ENCODE measurements around the gene NUP214.
"Not testable (repeated sequence)": the region's sequence is repeated elsewhere in the genome, so short reads cannot be mapped to it uniquely, and the experiment has no call there.

Gene NUP214

DNA sequence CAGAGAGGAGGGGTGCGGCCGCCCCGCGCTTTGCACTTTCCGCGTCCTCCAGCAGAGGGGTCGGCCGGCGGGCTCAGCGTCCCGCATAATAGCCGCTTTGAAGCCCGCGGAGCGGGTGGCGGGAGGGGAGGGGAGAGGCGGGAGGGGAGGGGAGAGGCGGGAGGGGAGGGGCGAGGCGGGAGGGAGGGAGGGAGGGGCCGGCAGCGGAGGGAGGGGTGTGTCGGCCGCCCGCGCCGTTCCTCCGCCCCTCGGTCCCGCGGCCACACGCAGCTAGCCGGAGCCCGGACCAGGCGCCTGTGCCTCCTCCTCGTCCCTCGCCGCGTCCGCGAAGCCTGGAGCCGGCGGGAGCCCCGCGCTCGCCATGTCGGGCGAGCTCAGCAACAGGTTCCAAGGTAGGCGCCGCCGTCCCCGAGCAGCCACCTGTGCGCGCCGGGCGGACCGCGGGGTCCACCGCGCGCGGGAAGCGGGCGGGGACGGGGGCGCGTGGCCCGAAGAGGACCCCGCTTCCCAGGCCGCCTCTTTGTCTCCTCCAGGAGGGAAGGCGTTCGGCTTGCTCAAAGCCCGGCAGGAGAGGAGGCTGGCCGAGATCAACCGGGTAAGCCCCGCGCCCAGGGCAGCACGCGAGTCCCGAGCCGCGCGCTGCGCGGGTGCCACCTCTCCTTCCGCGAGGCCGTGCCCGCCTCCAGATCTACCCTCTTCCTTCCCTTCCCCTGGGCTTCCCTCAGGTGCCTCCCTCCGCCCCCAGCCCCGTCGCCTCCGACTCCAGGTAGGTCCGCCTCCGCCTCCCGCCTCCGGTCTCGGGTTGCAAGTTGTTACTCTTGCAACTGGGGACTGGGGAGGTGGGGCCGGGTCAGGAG lies 28.9 kb upstream of the NUP214 start, which contains the start of gene AIF1L:
Gene AIF1L (plus strand): TSS at position 263 of the 857 bp plus-strand sequence. CDS start 99 bp downstream, at position 362.
- peak within 1 kb of the TSS; percentile 78 for H3K4me3 ChIP-seq (ENCODE audit: low read depth, low read length)

DNA sequence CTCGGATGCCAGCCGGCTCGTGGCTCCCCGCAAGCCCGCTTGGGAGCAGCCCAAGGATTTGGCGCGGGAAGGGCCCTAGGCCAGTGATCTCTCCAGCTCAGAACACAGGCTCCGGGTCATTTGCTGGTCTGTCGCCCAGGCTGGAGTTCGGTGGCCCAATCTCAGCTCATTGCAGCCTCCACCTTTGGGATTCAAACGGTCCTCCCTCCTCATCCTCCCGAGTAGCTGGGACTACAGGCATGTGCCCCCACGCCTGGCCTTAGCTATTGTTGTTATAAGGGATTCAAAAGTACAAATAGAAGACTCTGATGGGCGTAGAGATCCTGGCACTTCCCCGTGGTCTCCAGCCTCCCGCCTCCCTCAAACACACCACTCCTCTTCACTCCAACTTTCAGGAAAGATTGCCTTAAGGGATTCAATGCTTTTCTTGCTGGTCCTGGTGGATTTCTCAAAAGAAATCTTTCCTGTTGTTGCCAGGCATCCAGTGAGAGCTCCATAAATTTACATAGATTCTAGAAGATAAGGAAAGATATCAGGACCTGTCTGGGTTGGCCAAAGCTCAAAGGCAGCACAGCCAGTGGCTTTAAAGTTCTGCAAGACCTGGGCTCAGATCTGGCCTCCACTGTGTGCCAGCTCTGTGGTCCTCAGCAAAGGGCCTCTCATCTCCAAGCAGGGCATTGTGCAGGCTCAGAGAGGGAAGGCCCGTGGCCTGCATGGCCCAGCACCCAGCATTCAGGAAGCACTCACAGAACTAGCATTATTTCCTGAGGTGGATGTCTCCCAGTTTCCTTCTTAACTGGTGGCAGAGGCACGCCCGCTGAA lies 28.0 kb upstream of the NUP214 start:
- H3K4me3 ChIP-seq (ENCODE audit: low read depth, low read length), result peak overlapping the region; percentile 78

DNA sequence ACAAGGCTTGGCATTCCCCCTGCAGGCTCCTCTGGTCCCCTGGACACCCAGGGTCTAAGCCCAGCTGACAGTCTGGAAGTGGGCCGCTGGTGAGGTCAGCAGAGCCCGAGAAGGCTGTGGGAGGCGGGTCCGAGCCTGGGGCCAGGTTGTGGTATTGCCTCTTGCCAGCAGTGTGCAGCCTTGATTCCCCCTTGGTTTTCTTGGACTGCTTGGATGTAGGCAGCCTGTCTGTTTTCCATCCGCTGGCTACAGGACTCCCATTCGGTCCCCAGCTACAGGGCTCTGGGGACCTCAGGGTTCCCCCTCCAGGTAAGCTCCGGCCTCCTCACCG lies 27.5 kb upstream of the NUP214 start:
- no peak overlapping the region for H3K4me3 ChIP-seq (ENCODE audit: low read depth, low read length)

DNA sequence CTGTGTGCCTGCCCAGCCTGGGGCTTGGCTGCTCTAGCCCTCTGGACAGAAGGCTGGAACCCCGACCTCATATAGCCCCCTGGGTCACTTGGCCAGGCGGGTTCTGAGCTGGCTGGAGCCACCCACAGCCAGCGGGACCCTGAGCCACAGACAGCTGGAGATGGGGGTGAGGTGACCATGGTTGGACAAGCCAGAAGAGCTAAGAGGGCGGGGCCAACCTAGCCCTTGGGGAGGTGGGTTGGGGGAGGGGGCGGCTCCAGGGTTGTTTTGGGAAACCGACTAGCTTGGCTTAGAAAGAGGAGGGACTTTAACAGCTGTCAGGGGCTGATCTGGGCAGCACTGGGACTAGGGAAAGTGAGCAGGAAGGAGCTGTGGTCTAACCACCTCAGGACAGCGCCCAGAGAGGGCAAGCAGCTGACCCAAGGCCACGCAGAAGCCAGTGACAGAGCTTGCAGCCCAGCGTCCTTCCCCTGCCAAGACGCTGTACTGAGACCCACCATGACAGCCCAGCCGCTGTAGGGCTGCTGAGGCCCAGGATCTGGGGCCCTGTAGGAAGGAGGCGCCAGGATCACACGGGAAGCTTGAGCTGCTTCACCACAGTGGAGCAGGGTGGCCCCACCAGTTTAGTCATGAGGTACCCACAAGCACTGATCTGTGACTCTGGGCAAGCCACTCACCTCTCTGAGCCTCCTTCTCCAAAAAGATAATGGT lies 26.8 kb upstream of the NUP214 start:
- no peak overlapping the region for H3K4me3 ChIP-seq (ENCODE audit: low read depth, low read length)

DNA sequence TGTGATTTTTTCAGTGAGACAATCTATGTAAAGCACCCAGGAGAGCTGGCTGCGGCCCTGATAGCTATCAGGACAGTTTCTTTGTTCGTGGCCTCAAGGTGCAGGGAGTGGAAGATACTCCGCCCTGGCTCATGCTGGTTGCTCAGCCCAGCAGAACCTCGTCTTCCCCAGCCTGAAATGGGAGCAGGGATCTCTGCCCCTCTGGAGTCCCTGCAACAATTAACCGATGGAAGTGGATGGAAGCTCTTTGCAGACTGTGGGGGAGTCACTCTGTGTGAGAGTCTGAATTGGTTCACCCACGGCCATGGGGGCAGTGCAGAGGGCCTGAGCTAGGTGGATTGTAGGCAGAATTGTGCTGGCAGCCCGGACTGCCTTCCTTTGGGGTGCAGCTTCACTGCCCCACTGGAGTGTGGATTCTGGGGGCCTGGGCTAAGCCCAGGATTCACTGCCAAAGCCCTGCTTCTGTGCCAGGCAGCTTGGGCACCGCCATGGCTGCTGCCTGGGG lies 26.2 kb upstream of the NUP214 start:
- H3K4me3 ChIP-seq (ENCODE audit: low read depth, low read length), result no peak overlapping the region

DNA sequence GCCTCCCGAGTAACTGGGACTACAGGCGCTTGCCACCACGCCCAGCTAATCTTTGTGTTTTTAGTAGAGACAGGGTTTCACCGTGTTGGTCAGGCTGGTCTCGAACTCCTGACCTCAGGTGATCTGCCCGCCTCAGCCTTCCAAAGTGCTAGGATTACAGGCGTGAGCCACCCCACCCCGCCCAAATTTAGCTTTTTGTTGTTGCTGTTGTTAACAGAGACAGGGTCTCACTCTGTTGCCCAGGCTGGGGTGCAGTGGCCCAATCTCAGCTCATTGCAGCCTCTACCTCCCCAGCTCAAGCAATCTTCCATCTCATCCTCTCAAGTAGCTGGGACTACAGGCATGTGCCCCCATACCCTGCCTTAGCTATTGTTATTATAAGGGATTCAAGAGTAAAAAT lies 25.5 kb upstream of the NUP214 start:
- not testable (repeated sequence) for H3K4me3 ChIP-seq (ENCODE audit: low read depth, low read length)

DNA sequence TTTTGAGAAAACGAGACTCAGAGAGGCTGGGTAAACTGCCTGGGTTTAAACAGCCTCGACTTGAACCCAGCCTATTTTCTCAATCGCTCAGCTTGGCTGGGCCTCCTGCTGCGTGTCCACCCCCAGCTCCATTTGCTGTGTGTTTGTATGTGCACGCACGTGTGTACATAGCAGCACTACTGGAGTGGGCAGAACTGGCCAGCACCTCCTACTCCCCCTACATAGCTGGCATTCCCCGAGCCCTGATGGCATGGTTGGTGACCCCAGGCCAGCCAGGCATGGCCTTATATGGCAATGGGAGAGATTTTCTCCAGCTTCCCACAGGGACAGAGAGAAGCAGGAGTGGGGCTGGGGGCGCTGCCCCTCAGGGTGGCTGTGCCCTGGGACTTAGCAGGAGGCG lies 24.9 kb upstream of the NUP214 start:
- H3K4me3 ChIP-seq (ENCODE audit: low read depth, low read length), result no peak overlapping the region

DNA sequence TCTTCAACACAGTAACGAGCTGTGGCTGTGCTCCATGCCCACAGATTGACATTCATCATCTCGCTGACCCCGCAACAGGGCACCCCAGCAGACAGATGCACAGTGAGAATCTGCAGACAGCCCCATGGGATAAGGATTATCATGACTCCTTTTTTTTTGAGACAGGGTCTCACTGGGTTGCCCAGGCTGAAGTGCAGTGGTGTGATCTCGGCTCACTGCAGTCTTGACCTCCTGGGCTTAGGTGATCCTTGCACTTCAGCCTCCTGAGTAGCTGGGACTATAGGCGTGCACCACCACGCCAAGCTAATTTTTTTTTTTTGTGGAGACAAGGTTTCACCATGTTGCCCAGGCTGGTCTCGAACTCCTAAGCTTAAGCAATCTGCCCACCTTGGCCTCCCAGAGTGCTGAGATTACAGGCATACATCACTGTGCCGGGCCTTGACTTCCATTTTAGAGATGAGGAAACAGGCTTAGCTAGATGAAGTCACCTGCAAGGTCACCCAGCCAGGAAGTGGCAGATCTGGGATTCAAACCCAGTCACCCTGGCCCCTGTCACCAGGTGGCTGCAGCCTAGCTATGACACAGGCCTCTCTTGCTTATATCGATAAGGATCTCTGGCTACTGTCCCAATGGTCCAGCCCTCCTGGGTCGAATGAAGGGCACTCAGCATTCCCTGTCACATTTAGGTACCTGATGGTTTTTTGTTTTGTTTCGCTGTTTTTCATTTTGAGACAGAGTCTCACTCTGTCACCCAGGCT lies 24.0 kb upstream of the NUP214 start:
- H3K4me3 ChIP-seq (ENCODE audit: low read depth, low read length), result no peak overlapping the region

DNA sequence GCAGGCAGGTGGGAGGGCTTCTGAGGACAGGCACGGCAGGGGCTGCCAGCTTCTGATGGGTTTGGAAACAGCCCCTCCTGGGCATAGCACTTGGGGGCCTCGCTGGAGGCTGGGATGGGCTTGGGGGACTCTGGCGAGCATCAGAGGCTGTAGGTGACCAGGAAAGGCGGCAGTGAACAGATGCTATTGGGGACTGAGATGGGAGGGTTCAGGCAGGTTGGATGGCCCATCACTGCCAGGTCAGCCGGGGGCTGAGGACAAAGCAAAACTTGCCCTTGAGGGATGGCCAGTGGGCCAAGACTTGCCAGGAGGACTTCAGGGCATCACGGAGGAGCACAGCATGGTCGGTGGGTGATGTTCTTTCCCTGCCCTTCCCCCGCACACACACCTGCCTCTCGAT lies 22.4 kb upstream of the NUP214 start:
- H3K4me3 ChIP-seq (ENCODE audit: low read depth, low read length), result no peak overlapping the region

DNA sequence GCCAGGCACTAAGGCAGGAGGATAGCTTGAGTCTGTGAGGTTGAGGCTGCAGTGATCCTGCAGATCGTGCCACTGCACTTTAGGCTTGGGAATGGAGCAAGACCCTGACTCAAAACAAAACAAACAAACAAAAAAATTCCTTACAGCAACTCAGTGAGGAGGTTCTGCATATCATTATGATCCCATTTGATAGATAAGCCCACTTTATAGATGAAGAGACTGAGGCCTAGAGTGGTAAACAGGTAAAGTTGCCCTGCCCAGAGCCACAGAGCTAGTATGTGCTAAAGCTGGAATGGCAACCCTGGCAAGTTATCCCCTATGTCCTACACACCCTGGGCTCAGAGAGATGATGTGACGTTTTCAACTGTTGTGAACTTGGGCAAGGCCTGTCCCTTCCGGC lies 21.9 kb upstream of the NUP214 start:
- H3K4me3 ChIP-seq (ENCODE audit: low read depth, low read length), result no peak overlapping the region

DNA sequence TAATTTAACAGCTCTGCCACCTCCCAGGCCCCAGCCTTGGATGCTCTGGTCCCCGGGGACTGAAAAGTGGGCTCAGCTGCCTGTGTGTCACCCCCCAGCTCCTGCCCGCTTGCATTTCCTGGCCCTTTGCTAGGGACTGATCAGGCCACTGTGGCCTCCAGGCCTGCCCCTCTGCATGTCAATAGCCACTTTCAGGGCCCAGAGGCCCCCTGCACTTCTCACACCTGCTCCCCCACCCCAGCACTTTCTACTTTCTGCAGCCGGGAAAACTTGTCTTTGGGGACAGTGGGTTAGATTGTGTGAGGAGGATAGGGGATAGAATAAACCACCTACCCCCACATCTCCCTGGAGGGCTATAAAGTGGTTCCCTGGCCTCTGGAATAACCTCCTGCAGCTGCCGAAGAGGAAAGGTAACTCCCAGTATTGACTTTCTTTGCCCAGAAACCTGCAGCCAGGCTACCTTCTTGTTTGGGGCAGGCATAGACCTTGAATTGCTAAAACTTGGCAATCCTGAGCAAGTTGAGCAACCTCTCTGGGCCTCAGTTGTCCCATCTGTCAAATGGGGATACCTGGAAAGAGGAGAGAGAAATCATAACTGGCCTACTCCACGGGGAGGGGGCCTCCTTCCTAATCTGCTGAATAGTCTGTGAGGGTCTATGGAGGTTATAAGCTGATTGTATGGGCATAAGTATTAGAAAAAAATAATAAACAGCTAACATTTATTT lies 21.2 kb upstream of the NUP214 start:
- no peak overlapping the region for H3K4me3 ChIP-seq (ENCODE audit: low read depth, low read length)

DNA sequence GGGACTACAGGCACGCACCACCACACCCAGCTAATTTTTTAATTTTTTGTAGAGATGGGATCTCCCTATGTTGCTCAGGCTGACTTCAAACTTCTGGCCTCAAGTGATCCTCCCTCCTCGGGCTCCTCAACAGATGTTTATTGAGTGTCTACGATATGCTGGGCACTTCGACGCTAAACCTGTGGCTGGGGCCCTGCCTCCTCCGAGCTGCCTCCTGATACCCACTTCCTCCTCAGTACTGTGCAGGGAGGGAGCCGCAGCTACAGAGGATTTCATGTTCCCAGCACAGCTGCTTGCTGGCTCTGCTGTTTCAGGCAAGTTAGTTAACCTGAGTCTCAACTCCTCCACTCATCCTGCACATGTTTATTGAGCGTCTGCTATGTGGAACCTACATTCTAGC lies 19.4 kb upstream of the NUP214 start:
- no peak overlapping the region for H3K4me3 ChIP-seq (ENCODE audit: low read depth, low read length)

DNA sequence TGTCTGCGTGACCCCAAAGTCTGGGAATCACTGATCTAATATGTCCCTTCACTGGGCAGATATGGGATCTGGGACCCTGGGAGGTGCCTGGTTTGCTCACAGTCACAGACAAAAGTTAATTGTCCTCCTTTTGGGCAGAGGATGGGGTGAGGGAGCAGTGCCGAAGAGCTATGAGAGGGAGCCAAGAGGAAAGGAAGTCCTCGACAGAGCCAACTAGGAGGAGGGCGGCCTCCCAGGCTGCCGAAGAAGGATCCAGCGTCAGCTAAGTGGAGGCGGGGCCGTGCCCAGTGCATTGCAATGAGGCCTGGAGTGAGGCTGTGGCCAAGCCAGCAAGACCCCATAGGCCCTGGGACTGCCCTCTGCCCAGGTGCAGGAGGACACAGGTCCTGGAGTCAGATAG lies 17.6 kb upstream of the NUP214 start:
- no peak overlapping the region for H3K4me3 ChIP-seq (ENCODE audit: low read depth, low read length)

DNA sequence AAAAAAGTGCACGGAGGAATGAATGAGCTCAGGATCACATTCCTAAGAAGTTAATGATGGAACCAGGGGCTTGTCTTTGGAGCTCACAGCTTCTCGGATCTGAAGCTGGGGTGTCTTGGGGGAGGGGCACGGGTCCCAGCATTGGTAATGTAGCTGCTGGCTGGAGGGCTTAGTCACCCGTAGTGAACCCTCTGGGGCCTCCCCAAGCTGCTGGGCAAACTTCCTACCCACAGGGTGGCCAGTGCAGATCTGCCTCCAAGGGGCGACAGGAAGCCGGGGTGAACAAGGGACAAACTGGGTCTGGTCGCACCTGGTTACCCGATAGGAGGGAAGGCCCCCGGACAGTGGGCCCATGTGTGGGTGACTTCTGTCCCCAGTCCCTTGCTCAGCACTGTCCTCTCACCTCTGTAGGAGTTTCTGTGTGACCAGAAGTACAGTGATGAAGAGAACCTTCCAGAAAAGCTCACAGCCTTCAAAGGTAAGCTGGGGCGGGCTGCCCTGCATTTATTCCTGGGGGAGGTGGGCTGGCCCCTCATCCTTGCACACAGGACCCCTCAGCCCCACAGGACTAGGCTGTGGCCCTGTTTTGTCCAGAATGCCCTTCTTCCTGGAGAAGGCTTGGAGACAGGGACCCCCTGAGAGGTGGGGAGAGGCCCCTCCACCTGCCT lies 14.1 kb upstream of the NUP214 start:
- no peak overlapping the region for H3K4me3 ChIP-seq (ENCODE audit: low read depth, low read length)

DNA sequence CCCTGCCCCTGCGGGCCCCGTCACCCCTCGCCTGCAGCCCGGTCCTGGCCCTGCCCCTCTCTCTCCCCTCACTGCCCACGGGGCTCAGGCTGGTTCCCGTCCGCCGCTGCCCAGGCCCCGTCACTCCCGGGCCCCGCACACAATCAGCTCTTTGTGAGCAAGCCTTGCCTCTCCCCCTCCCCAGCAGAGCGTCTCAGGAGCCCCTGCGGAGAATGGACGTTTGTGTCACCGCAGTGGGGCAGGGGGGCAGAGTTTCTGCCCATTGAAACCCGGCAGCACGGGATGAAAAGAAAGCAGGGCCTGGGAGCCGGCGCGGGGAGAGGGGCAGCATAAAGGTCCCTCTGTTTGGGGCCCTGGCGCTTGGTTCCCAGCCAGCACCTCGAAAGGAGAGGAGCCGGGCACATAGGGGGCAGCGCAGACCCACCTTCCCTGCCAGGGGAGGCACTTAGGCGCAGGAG lies 13.5 kb upstream of the NUP214 start:
- no peak overlapping the region for H3K4me3 ChIP-seq (ENCODE audit: low read depth, low read length)

DNA sequence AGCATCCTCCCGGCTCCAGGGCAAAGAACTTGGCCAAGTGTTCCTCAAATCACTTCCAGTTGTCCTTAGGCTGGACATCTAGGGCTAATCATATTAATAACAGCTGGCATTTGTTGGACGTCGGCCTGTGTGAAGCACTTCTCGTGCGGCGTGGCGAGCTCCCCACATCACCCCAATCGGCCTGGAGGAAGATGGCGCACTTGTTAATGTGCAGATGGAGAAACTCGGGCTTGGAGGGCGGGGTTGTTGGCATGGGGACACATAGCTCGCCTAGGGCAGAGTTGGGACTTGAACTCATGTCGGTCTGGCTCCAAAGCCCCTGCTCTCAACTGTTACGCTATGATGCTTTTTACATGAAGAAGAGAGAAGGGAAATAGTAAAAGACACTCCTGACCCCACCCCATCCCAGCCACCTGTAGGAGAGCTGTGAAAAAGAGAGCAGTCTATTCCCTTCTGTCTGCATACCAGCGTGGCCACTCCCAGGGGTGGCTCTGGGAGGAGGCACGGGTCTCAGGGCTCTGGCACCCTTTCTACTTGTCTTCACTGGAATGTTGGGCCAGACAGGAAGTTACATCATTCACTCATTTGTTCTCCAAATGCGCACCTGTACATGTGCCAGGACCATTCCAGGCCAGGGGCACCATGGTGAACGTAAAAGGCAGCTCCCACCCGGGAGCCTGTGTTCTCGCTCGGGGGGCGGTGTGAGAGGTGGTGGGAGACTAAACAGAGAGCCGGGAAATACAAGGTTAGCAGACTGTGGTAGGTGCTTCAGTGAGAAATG lies 12.8 kb upstream of the NUP214 start:
- no peak overlapping the region for H3K4me3 ChIP-seq (ENCODE audit: low read depth, low read length)

DNA sequence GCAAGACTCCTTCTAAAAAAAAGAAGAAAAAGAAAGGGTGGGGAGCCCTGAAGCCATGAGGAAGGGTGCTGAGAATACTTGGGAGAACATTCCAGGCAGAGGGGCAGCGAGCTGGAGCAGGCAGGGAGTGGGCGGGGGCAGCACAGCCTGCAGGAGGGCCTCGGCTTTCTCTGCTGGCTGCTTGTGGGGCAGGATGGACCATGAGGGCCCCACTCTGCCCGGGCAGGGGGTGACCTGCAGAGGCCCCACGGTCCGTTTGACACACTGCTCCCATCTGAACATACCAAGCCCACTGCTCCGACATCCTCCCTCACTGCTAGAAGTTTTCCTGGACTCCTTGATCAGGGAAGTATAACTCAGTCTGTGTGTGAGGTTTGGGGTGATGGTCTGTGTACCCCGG lies 11.7 kb upstream of the NUP214 start:
- no peak overlapping the region for H3K4me3 ChIP-seq (ENCODE audit: low read depth, low read length)

DNA sequence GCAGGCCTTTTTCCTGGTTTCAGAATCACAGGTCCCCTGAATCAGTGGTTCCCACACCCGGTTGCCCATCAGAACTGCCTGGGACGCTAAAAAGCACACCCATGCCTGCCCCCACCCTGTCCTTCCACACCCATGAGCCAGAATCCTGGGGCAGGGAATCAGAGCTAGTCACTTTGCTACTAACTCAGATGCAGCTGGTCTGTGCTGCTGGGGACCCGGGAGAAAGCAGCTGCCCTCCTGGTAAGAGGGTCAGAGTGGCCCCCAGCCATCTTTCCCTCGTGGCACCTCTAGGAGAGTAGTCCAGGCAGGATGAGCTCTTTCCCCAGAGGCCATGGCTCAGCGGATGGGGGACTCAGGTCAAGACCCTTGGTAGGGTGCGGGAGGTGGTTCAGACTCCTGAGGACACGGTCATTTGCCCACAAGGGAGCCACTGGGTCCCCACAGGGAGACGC lies 11.3 kb upstream of the NUP214 start:
- no peak overlapping the region for H3K4me3 ChIP-seq (ENCODE audit: low read depth, low read length)

DNA sequence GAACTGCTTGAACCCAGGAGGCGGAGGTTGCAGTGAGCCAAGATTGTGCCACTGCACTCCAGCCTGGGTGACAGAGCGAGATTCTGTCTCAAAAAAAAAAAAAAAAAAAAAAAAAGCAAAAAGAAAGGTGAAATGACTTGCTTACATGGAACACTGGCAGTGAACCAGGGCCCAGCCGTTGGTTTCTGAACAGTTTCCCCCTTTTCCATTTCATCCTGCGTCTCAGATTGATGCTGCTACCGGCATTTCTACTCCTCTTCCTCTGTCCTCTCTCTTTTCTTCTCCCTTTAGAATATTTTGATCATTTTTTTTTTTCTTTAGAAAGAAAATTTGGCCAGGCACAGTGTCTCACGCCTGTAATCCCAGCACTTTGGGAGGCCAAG lies 10.0 kb upstream of the NUP214 start:
- H3K4me3 ChIP-seq (ENCODE audit: low read depth, low read length), result not testable (repeated sequence)
